Coronary artery (tissue), 2 donors: ENCODE results near the gene FAM9A.

Experiments
- DNase-seq: peaks from one replicate; pipeline ENCODE4 v3.0.0-alpha.2; 2017; ENCODE audit warnings: low spot score
- H3K27ac ChIP-seq, 2 donors: fragments of 200-600 bp; sonication (generic); one replicate each; pipeline ENCODE4 v1.5.1; 2016 to 2019
- H3K4me3 ChIP-seq: fragments of 200-600 bp; sonication (generic); 2 replicates; pipeline ENCODE4 v1.5.1; 2016; ENCODE audit warnings: mild to moderate bottlenecking, moderate library complexity
- TF ChIP-seq, protein P1 (sequence below): fragments of 200-600 bp; sonication (generic); IDR thresholded peaks from one replicate; pipeline ENCODE4 v1.5.1; 2019; ENCODE audit warnings: antibody characterized with exemption

FAM9A gene

DNA sequence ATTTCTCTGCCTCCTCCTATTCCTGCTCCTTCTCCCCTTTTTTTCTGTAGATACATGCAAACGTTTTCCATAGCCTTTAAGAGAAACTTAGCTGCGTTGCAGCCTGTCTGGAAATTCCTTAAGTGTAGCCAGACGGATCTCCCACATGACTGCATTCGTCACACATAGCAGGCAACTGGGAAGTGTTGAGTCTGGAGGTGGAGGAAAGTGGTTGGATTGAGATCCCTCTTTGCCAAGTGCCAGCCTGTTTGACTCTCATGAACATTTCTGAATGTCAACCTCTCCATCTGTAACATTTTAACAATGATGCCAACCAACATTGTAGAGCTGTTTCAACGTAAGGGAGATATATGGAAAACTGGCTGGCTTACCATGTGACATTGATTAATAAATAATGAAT lies 45.1 kb upstream of the FAM9A start:
- no peak overlapping the region for H3K4me3 ChIP-seq
- TF ChIP-seq, protein P1, sequence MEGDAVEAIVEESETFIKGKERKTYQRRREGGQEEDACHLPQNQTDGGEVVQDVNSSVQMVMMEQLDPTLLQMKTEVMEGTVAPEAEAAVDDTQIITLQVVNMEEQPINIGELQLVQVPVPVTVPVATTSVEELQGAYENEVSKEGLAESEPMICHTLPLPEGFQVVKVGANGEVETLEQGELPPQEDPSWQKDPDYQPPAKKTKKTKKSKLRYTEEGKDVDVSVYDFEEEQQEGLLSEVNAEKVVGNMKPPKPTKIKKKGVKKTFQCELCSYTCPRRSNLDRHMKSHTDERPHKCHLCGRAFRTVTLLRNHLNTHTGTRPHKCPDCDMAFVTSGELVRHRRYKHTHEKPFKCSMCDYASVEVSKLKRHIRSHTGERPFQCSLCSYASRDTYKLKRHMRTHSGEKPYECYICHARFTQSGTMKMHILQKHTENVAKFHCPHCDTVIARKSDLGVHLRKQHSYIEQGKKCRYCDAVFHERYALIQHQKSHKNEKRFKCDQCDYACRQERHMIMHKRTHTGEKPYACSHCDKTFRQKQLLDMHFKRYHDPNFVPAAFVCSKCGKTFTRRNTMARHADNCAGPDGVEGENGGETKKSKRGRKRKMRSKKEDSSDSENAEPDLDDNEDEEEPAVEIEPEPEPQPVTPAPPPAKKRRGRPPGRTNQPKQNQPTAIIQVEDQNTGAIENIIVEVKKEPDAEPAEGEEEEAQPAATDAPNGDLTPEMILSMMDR = no peak
- DNase-seq = no peak
- H3K27ac ChIP-seq = no peak overlapping the region

DNA sequence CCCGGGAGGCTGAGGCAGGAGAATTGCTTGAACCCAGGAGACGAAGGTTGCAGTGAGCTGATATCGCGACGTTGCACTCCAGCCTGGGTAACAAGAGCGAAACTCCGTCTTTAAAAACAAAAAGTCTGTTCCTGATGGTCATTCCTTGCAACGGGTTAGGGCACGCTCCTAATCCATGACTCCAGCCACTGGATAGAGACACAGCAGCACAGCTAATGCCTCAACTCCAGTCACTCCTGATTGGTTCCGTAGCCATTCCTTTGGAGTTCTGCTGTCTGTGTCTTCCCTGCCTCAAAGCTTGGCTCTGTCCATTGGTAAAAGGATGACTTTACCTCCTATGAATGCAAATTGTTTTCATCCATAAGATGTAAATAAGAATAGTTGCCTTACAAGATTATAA lies 44.3 kb upstream of the FAM9A start:
- no peak for DNase-seq
- TF ChIP-seq, protein P1 = no peak

DNA sequence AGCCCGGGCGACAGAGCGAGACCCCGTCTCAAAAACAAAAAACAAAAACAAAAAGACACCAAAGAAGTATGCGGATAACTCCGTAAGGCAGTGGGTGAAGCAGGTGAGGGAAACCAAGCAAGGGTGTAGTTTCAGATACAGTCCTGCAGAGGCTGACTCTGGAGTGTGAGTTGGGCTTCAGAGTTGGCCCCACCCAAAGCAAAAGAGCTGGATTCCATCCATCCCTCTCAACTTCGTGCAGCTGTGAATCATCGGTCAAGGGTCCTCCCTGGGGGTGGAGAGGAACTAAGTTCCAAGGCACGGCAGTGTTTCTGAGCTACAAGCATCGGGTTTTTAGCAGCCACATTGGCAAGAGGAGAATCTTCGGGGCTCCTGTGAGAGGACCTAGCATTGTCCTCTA lies 43.9 kb upstream of the FAM9A start:
- TF ChIP-seq, protein P1 = no peak
- no peak for DNase-seq
- Histone ChIP-seq H3K4me3 (no peak overlapping the region), H3K27ac (no peak overlapping the region)

More for the DNA sequence above, 44.3 kb upstream of the FAM9A start:
- Histone ChIP-seq H3K4me3 (no peak overlapping the region), H3K27ac (no peak overlapping the region)

DNA sequence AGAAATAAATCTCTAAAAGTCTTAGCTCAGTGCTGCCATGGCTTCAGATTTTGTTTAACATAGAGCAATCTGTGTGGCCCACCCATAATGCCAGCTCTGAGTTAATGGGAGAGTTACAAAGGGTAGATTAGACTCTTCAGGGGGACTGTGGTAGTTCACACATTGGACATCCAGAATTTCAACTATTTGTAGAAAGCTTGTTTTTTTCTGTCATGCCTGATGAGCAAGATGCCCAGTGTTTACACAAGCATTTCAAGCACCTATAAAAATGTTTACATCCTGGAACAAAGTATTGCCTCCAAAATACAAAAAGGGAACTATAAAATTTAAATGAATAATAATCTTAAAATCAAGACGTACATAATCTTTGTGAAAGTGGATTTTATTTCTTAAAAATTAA lies 43.0 kb upstream of the FAM9A start:
- Histone ChIP-seq H3K4me3 (no peak overlapping the region), H3K27ac (no peak overlapping the region)
- no peak for DNase-seq
- TF ChIP-seq, protein P1 = no peak

DNA sequence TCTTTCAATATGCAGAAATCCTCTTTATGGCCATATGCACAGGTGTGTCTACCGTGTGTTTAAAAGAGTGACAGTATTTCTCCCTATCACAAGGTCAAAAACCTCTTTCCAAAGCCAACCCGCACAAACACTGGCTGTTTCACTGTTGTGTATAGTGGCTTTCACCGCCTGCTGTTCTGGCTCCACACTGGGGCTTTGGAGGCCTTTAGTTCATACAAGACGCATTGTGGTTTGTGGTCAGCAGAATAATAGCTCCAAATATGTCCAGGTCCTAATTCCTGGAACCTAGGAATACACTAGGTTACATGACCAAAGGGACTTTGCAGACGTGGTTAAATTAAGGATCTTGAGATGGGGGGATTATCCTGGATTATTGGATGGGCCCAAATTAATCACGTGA lies 40.7 kb upstream of the FAM9A start:
- no peak for DNase-seq
- TF ChIP-seq, protein P1 = no peak

DNA sequence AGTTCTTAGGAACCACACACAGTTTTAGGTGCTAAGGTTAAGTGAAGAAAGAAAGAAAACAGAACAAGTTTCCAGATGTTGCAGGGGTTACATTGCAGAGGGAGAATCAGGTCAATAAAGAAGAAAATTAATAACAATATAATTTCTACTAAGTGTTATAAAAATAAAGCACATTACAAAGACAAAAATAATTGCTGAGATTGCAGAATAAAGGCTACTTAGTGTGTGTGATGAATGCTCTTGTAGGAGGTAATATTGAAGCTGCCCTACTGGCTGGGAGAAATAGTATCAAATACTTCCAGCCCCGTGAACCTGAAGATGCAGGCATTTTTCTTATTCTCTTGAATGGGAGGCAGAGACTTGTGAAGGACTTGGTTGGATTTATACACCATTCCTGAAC lies 33.2 kb upstream of the FAM9A start:
- TF ChIP-seq, protein P1 = no peak
- no peak for DNase-seq
- no peak overlapping the region for H3K27ac ChIP-seq
- H3K4me3 ChIP-seq = no peak overlapping the region

More for the DNA sequence above, 40.7 kb upstream of the FAM9A start:
- H3K4me3 ChIP-seq = no peak overlapping the region
- H3K27ac ChIP-seq = no peak overlapping the region

DNA sequence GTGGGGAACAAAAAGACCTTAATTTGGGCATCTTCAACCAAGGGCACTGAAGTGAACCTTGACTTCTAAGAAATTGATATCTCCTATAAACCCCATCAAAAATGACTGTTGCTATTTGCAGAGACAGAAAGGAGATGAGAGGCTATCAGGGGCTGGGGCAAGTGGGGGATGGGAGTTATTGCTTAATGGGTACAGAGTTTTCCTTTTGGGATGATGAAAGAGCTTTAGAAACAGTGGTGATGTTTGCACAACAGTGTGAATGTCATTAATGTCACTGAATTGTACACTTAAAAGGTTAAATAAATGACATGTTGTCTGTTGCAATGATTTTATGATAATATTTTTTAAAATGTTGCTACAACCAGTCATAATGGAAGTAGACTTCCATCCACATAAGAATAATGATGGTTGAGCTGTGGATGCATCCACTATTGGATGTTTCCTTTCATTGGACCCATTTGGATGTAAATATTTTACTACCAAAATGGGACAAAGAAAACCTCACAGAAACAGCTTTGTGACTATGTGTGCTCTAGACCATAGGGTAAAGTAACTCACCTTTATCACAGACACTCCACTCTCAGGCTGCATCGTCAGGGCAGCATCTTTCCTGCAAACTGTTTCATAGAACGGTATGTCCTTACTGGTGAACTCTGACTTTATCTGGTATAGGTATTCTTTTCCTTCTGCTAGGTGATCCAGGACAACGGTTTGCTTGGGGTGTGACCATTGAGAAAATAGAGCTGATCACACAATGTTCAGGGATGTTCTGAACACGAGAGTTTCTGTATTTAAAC lies 31.6 kb upstream of the FAM9A start:
- H3K27ac ChIP-seq = no peak overlapping the region
- no peak overlapping the region for H3K4me3 ChIP-seq
- TF ChIP-seq, protein P1 = no peak
- no peak for DNase-seq
